ENCODE data around the gene HPGD. TPM values are rescaled to one million over a fixed set of nuclear protein-coding genes. Genes with fewer than 3 reads are reported as not detected.

Gene HPGD
- total RNA-seq, 4 donors from 2014 or later: 69.0 to 143 (median 108) TPM

DNA sequence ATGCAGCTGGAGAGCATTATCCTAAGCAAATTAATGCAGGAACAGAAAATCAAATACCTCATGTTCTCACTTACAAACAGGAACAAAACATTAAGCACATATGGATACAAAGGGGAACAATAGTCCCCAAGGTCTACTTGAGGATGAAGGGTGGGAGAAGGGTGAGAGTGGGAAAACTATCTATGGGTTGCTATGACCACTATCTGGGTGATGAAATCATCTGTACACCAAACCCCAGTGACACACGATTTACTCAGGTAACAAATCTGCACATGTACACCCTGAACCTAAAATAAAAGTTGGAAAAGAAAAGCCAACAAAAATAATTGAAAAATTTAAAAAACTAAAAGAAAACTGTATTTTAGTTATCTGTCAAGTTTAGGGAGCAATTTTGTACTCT is 5.9 kb downstream of the HPGD start:
- H3K4me3 ChIP-seq: no peak overlapping the region
- DNase-seq (ENCODE audit: low spot score in 2 of 2): no peak
- no peaks in the 10 kb centered on the region for H3K36me3 ChIP-seq
- WGBS: 74% methylated on average over 1 of the region's 1 CpG
- no peaks in the 10 kb centered on the region for H3K9me3 ChIP-seq
- TF ChIP-seq POLR2A (IDR thresholded peaks at IDR 0.05) (no peak), POLR2AphosphoS5 (IDR thresholded peaks at IDR 0.05) (no peak), EP300 (IDR thresholded peaks at IDR 0.05) (no peak), CTCF (IDR thresholded peaks at IDR 0.05) (no peak)
- no peaks in the 10 kb centered on the region for H3K27me3 ChIP-seq
- peaks cover 4% of the 10 kb centered on the region for H3K4me1 ChIP-seq
- no peak overlapping the region for H3K27ac ChIP-seq

- 60% methylated on average over 3 of the region's 3 CpGs for WGBS
- H3K4me1 ChIP-seq: no peaks in the 10 kb centered on the region
- no peak for DNase-seq (ENCODE audit: low spot score in 2 of 2)
- H3K4me3 ChIP-seq: no peak overlapping the region
- no peaks in the 10 kb centered on the region for H3K27me3 ChIP-seq
- H3K9me3 ChIP-seq: no peaks in the 10 kb centered on the region
- no peaks in the 10 kb centered on the region for H3K36me3 ChIP-seq
- H3K27ac ChIP-seq: no peak overlapping the region
- no peak for TF ChIP-seq EP300 (IDR thresholded peaks at IDR 0.05)
- no peak for TF ChIP-seq POLR2AphosphoS5 (IDR thresholded peaks at IDR 0.05)
- no peak for TF ChIP-seq POLR2A (IDR thresholded peaks at IDR 0.05)
- no peak for TF ChIP-seq CTCF (IDR thresholded peaks at IDR 0.05)
These were observed 9.5 kb downstream of the HPGD start for GRCh38 chr4:174512745-174513144.

- Histone ChIP-seq H3K4me3 (no peak overlapping the region), H3K36me3 (no peaks in the 10 kb centered on the region), H3K27ac (no peak overlapping the region), H3K4me1 (peaks cover 8% of the 10 kb centered on the region), H3K27me3 (no peaks in the 10 kb centered on the region), H3K9me3 (no peaks in the 10 kb centered on the region)
- no peak for DNase-seq (ENCODE audit: low spot score in 2 of 2)
- no peak for TF ChIP-seq EP300 (IDR thresholded peaks at IDR 0.05)
- no peak for TF ChIP-seq POLR2AphosphoS5 (IDR thresholded peaks at IDR 0.05)
- WGBS: 67% methylated on average over 4 of the region's 4 CpGs
These were observed 16.4 kb downstream of the HPGD start for GRCh38 chr4:174505892-174506291.

GRCh38 chr4:174505007-174505406 is 17.3 kb downstream of the HPGD start:
- Histone ChIP-seq H3K27ac (no peak overlapping the region), H3K36me3 (no peaks in the 10 kb centered on the region), H3K9me3 (no peaks in the 10 kb centered on the region), H3K27me3 (no peaks in the 10 kb centered on the region), H3K4me1 (peaks cover 8% of the 10 kb centered on the region), H3K4me3 (no peak overlapping the region)
- DNase-seq (ENCODE audit: low spot score in 2 of 2): no peak
- TF ChIP-seq POLR2AphosphoS5 (IDR thresholded peaks at IDR 0.05) (no peak), EP300 (IDR thresholded peaks at IDR 0.05) (no peak), CTCF (IDR thresholded peaks at IDR 0.05) (no peak), POLR2A (IDR thresholded peaks at IDR 0.05) (no peak)
- 86% methylated on average over 3 of the region's 3 CpGs for WGBS

DNA sequence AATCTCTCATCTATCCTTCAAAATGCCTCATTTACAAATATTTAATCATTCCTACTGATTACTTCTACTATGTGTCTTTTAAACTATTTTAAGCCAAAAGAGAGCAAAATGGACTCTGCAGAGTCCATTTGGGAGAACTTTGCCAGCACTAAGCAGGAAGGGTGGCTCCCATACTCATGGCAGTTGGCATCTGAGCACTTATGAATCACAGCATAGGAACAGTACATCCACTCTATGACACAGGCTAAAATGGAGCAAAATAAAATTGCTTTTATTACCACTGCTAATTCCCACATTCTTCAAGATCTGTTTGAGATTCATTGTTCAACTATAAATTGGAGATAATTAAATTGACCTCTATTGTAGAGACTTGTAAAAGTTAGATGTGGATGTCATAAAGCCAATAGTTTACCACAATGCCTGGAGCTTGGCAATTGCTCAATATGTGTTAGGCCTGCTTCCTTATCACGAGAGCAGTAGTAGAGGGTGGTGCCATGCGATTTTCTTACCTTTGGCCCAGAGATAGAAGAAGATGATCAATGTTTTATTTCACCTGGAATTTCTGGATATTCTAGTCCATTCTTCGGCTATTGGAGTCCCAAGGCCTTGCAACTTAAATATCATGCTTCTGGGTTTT is 19.1 kb downstream of the HPGD start:
- Histone ChIP-seq H3K4me1 (peaks cover 8% of the 10 kb centered on the region), H3K4me3 (no peak overlapping the region), H3K9me3 (no peaks in the 10 kb centered on the region), H3K27me3 (no peaks in the 10 kb centered on the region), H3K27ac (no peak overlapping the region), H3K36me3 (no peaks in the 10 kb centered on the region)
- no peak for DNase-seq (ENCODE audit: low spot score in 2 of 2)
- 58% methylated on average over 3 of the region's 3 CpGs for whole genome bisulfite sequencing
- TF ChIP-seq CTCF (IDR thresholded peaks at IDR 0.05) (no peak), POLR2AphosphoS5 (IDR thresholded peaks at IDR 0.05) (no peak), EP300 (IDR thresholded peaks at IDR 0.05) (no peak), POLR2A (IDR thresholded peaks at IDR 0.05) (no peak)

Data from suprapubic skin (tissue), 4 donors.